Panc1 (cell line): ENCODE results near the gene TANGO6. TPM values are rescaled to one million over a fixed set of nuclear protein-coding genes. Genes with fewer than 3 reads are reported as not detected.

ENCODE experiments used
- ATAC-seq: fragments of 200-7000 bp; cut with Tn5 transposase; 2 replicates; pipeline ENCODE4 v1.9.1; 2020; ENCODE audit warnings: mild to moderate bottlenecking, moderate library complexity
- BruUV-seq: library from RNA; stranded (reverse); fragments of 400-500 nt; replicated peaks from 2 replicates; lab custom pipeline; 2021; lab: Mats Ljungman, UMichigan
- CTCF ChIA-PET: fragments of 300-600 bp; sonication (Branson Sonifier 250); formaldehyde crosslinking; loops from one replicate; lab custom pipeline; 2022; ENCODE audit warnings: antibody characterized with exemption; lab: Charles Lee
- POLR2A ChIA-PET: fragments of 300-600 bp; sonication (Branson Sonifier 250); formaldehyde crosslinking; loops from one replicate; lab custom pipeline; 2022; ENCODE audit warnings: antibody characterized with exemption; lab: Charles Lee
- DNase-seq: peaks from one replicate; pipeline ENCODE4 v3.0.0-alpha.2; 2010; ENCODE audit warnings: low read depth, low spot score
- H3K27ac ChIP-seq: 2 replicates; pipeline ENCODE4 v1.5.1; 2011; ENCODE audit warnings: mild to moderate bottlenecking, low read length, inconsistent platforms
- H3K27me3 ChIP-seq: fragments of 200-500 bp; sonication (Bioruptor generic); 2 replicates; pipeline ENCODE4 v1.6.0; 2014; ENCODE audit warnings: low read length, inconsistent platforms; ENCODE audit not compliant: control insufficient read depth, insufficient read depth
- H3K36me3 ChIP-seq: fragments of 200-500 bp; sonication (Bioruptor generic); 2 replicates; pipeline ENCODE4 v1.5.1; 2014; ENCODE audit warnings: inconsistent platforms, mild to moderate bottlenecking, low read length, moderate library complexity; ENCODE audit not compliant: control insufficient read depth, insufficient read depth
- H3K4me1 ChIP-seq: 2 replicates; pipeline ENCODE4 v1.5.1; 2011; ENCODE audit warnings: inconsistent platforms, mild to moderate bottlenecking, low read length, moderate library complexity; ENCODE audit not compliant: control insufficient read depth, insufficient read depth
- H3K4me3 ChIP-seq, 2 experiments: 2 replicates each; pipeline ENCODE4 v1.5.1; 2011 to 2012; ENCODE audit warnings: low read depth in 2 of 2, low read length in 2 of 2, mild to moderate bottlenecking in 2 of 2, inconsistent platforms in 1 of 2, moderate library complexity in 1 of 2
- H3K9me3 ChIP-seq: fragments of 200-500 bp; sonication (Bioruptor generic); 2 replicates; pipeline ENCODE4 v1.5.1; 2014; ENCODE audit warnings: low read depth, mild to moderate bottlenecking, inconsistent platforms, low read length, moderate library complexity; ENCODE audit not compliant: control insufficient read depth, insufficient read depth
- CTCF ChIP-seq: fragments of 450-650 bp; IDR thresholded peaks from 2 replicates; pipeline ENCODE4 v1.5.1; 2017; ENCODE audit warnings: mild to moderate bottlenecking
- POLR2AphosphoS5 ChIP-seq: IDR thresholded peaks from 2 replicates; pipeline ENCODE4 v1.6.1; 2012; ENCODE audit warnings: mild to moderate bottlenecking, low read depth, low read length, moderate library complexity
- REST ChIP-seq, 2 experiments: IDR thresholded peaks; 2 replicates each; pipeline ENCODE4 v1.6.1; 2011 to 2012; ENCODE audit warnings: low read depth in 2 of 2, control low read depth in 1 of 2, low read length in 1 of 2, mild to moderate bottlenecking in 1 of 2, moderate library complexity in 1 of 2; ENCODE audit not compliant: insufficient read depth in 1 of 2
- SIN3A ChIP-seq: IDR thresholded peaks from 2 replicates; pipeline ENCODE4 v1.6.1; 2012; ENCODE audit warnings: low read depth, mild to moderate bottlenecking, low read length, moderate library complexity, borderline replicate concordance; ENCODE audit not compliant: insufficient read depth
- TCF7L2 ChIP-seq: IDR thresholded peaks from 2 replicates; pipeline ENCODE4 v1.6.1; 2011; ENCODE audit warnings: mild to moderate bottlenecking, low read depth, low read length, inconsistent platforms
- in situ Hi-C: cut with HindIII; loops from 2 replicates; pipeline ENCODE4 v1.10.0; 2016; ENCODE audit warnings: low sequenced_read_pairs, low pct_unique_long_range_greater_than_20kb
- intact Hi-C: fragments of 100-400 bp; cut with micrococcal nuclease; formaldehyde crosslinking; loops from one replicate; pipeline ENCODE4 v1.10.0; 2022; ENCODE audit not compliant: unreplicated experiment
- total RNA-seq: library from RNA; stranded (reverse); gene quantifications from one replicate; pipeline ENCODE4 v1.2.1, GENCODE V29; 2021; ENCODE audit not compliant: unreplicated experiment

Gene TANGO6
- total RNA-seq, 1 experiment from 2014 or later, result 11.0 TPM

GRCh38 chr16:68848786-68849185 is 5.5 kb downstream of the TANGO6 start:
- intact Hi-C loops, result no loop called here
- H3K4me1 ChIP-seq, result peaks cover 4% of the 10 kb centered on the region
- no peak for TF ChIP-seq SIN3A
- no peak for TF ChIP-seq POLR2AphosphoS5
- TF ChIP-seq REST (IDR thresholded peaks at IDR 0.05; ENCODE audit: insufficient read depth in 1 of 2, low read depth in 2 of 2, low read length in 1 of 2), result no peak
- TF ChIP-seq CTCF, result no peak
- no peak for TF ChIP-seq TCF7L2

GRCh38 chr16:68850481-68850880 is 7.2 kb downstream of the TANGO6 start:
- H3K36me3 ChIP-seq, result no peaks in the 10 kb centered on the region
- ChIA-PET POLR2A (no interaction called here), CTCF (no interaction called here)
- no peak for TF ChIP-seq TCF7L2
- TF ChIP-seq CTCF, result no peak
- TF ChIP-seq POLR2AphosphoS5, result no peak
- no peak for TF ChIP-seq SIN3A
- TF ChIP-seq REST (IDR thresholded peaks at IDR 0.05; ENCODE audit: insufficient read depth in 1 of 2, low read depth in 2 of 2, low read length in 1 of 2), result no peak
- ATAC-seq, result no peak
- no peaks in the 10 kb centered on the region for H3K9me3 ChIP-seq
- no peaks in the 10 kb centered on the region for H3K4me1 ChIP-seq
- in situ Hi-C loops (no loop called here), intact Hi-C loops (loop anchor here (10.0 kb wide), 1 partner anchor 264 kb away; no protein-coding TSS in a partner anchor)
- no peaks in the 10 kb centered on the region for H3K27me3 ChIP-seq
- no peak overlapping the region for H3K4me3 ChIP-seq
- BruUV-seq, result no TSS peak
- H3K27ac ChIP-seq, result no peak overlapping the region
- DNase-seq, result no peak

More at GRCh38 chr16:68848786-68849185, 5.5 kb downstream of the TANGO6 start:
- no peak for ATAC-seq
- no peaks in the 10 kb centered on the region; the same call in 1 of the 2 replicates for H3K36me3 ChIP-seq
- H3K4me3 ChIP-seq, result no peak overlapping the region
- in situ Hi-C loops, result no loop called here
- H3K27ac ChIP-seq, result no peak overlapping the region
- DNase-seq, result no peak
- BruUV-seq, result no TSS peak
- no peaks in the 10 kb centered on the region for H3K27me3 ChIP-seq
- CTCF ChIA-PET, result no interaction called here
- POLR2A ChIA-PET, result no interaction called here
- no peaks in the 10 kb centered on the region for H3K9me3 ChIP-seq
